ENCODE results near the gene RBM33. TPM values are rescaled to one million over a fixed set of nuclear protein-coding genes. Genes with fewer than 3 reads are reported as not detected.
"Not testable (repeated sequence)": the region's sequence is repeated elsewhere in the genome, so short reads cannot be mapped to it uniquely, and the experiment has no call there.

Gene RBM33
- polyA plus RNA-seq, 4 donors: 20.4 to 47.6 (median 36.8) TPM

DNA sequence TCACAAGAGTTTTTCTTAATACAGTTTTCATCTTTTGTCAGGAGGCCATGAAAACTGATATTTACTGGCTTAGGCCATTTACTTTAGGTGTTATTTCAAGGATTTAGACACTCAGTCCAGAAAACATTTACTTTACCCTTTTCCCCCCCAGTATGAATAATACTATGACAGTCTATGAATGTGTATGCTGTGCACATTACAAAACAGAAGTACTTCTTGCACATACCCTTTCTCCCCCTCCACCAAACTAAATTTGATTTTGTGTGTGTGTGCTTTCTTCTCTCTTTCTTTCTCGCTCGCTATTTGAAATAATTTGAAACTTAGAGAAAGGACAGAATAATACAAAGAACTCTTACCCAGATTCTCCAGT, 41.3 kb downstream of the RBM33 start:
- no peak for DNase-seq (ENCODE audit: low read depth in 4 of 4, low spot score in 2 of 4)

DNA sequence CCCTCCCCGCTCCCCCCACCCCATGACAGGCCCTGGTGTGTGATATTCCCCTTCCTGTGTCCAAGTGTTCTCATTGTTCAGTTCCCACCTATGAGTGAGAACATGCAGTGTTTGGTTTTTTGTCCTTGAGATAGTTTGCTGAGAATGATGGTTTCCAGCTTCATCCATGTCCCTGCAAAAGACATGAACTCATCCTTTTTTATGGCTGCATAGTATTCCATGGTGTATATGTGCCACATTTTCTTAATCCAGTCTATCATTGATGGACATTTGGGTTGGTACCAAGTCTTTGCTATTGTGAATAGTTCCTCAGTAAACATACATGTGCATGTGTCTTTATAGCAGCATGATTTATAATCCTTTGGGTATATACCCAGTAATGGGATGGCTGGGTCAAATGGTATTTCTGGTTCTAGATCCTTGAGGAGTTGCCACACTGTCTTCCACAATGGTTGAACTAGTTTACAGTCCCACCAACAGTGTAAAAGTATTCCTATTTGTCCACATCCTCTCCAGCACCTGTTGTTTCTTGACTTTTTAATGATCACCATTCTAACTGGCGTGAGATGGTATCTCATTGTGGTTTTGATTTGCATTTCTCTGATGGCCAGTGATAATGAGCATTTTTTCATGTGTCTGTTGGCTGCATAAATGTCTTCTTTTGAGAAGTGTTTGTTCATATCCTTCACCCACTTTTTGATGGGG, 42.3 kb downstream of the RBM33 start:
- DNase-seq (ENCODE audit: low read depth in 4 of 4, low spot score in 2 of 4): not testable (repeated sequence)

GRCh38 chr7:155688237-155688636, 43.8 kb downstream of the RBM33 start:
- not testable (repeated sequence) for DNase-seq (ENCODE audit: low read depth in 4 of 4, low spot score in 2 of 4)

DNA sequence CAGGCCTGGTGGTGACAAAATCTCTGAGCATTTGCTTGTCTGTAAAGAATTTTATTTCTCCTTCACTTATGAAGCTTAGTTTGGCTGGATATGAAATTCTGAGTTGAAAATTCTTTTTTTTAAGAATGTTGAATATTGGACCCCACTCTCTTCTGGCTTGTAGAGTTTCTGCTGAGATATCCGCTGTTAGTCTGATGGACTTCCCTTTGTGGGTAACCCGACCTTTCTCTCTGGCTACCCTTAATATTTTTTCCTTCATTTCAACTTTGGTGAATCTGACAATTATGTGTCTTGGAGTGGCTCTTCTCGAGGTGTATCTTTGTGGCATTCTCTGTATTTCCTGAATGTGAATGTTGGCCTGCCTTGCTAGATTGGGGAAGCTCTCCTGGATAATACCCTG, 46.2 kb downstream of the RBM33 start:
- DNase-seq (ENCODE audit: low read depth in 4 of 4, low spot score in 2 of 4): not testable (repeated sequence)

GRCh38 chr7:155692317-155692716, 47.9 kb downstream of the RBM33 start:
- no peak for DNase-seq (ENCODE audit: low read depth in 4 of 4, low spot score in 2 of 4)

GRCh38 chr7:155693826-155694225, 49.4 kb downstream of the RBM33 start:
- no peak for DNase-seq (ENCODE audit: low read depth in 4 of 4, low spot score in 2 of 4)

GRCh38 chr7:155694851-155695250, 50.4 kb downstream of the RBM33 start:
- DNase-seq (ENCODE audit: low read depth in 4 of 4, low spot score in 2 of 4): no peak

DNA sequence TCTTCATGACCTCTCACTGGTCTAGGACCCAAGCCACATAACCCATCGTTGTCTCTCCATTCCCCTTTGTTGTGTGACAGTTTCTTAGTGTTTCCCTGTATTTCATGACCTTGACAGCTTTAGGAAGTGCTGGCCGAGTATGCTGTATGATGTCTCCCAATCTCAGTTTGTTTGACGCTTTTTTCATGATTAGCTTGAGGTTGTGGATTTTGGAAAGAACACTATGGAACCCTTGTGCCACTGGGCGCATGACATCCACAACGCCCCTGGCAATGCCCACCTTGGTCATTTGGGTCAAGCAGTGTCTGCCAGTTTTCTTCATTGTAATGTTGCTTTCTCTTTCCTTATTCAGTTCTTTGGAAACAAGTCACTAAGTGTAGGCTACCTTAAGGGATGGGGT, 52.3 kb downstream of the RBM33 start:
- no peak for DNase-seq (ENCODE audit: low read depth in 4 of 4, low spot score in 2 of 4)

GRCh38 chr7:155698633-155699032, 54.2 kb downstream of the RBM33 start:
- no peak for DNase-seq (ENCODE audit: low read depth in 4 of 4, low spot score in 2 of 4)

DNA sequence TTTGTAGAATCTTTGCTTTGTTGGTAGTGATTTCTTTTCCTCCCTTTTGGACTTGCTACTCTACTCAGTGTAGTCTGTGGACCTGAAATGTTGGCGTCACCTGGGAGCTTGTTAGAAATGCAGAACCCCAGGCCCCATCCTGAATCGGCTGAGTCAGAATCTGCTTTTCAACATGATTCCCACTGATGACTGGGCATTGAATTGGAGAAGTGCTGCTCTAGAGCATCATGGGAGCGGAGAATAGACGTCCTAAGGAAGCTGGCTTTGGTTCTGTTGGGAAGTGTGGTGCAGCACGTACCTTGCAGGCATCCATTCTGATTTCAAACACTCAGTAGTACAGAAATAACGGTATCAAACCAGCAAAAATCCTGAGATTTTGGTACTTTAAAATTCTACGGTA, 54.7 kb downstream of the RBM33 start:
- DNase-seq (ENCODE audit: low read depth in 4 of 4, low spot score in 2 of 4): no peak

DNA sequence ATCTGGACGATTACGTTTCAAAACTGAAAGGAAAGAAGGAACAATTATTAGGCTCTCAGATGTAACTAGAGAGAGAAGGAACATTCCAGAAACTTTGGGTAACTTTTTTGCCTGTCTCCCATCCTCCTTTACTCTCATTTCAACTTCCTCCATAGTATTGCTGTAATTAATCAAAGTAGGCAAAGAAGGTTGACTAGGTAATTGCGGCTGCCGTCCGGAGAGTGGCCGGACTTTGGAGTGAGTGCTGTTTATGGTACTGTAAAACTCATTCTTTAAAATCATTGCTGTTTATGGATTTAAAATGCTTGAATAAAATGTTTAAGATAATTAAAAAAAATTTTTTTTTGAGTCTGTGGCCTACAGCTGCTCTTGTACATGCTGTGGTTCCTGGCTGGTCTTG, 56.4 kb downstream of the RBM33 start:
- no peak for DNase-seq (ENCODE audit: low read depth in 4 of 4, low spot score in 2 of 4)

GRCh38 chr7:155701972-155702544, 57.6 kb downstream of the RBM33 start:
- no peak for DNase-seq (ENCODE audit: low read depth in 4 of 4, low spot score in 2 of 4)

DNA sequence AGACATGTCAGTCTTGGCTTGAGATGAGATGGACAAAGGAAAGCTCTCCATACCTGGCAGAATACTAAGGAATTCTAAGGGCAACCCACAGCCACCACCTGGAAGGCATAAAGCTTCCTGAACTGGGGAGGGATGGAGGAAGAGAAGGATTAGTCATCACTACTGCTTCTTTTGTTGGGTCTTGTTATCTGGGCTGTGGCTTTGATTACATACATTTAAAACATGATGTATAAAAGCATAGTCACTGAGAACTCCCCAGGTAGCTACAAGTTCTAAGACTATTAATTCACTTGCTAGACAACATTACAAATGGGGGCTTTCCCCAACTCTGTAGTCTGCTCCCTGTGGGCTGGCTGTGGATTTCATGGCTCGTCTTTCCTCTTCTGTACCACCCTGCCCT, 58.2 kb downstream of the RBM33 start:
- DNase-seq (ENCODE audit: low read depth in 4 of 4, low spot score in 2 of 4): no peak

DNA sequence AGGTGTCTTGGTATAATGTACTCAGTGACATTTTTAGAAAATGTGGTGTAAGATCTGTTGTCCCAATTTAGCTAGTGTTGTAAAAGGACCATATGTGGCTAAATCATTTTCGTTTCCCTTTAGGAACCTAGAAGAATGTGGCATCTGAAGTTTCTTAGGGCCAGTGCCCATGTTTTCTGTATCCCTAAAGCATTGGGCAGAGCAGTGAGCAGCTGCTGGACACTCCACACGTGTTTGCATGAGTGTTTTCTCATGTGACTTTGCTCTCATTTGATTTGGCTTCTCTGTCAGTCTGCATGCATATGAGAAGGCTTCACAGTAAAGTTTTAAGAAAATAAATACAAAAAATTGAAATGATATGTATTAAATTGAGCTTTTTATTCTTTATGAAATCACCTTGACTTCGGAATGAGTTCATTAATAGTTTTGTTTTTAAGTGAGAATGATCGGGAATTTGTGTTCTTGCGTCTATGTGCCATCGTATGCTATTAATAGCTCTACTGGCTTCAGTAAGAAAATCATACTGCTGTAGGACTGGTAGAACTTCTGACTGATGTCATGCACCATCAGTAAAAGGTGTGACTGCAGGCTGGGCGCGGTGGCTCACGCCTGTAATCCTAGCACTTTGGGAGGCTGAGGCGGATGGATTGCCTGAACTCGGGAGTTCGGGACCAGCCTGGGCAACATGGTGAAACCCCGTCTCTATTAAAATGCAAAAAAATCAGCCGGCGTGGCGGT, 61.3 kb downstream of the RBM33 start:
- no peak for DNase-seq (ENCODE audit: low read depth in 4 of 4, low spot score in 2 of 4)

DNA sequence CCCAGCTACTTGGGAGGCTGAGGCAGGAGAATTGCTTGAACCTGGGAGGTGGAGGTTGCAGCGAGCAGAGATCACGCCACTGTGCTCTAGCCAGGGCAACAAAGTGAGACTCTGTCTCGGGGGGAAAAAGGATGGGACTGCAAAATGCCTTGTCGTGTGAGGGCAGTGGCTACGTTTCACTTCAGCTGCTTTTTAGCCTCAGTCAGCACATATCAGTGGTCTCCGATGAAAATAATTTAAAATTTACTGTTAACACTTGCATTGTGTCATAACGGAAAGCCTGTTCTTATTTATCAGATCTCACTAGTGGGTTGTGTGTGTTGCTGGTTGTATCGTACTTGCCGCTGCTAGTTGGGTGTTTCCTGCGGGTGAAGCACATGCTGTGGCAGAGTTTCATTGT, 61.9 kb downstream of the RBM33 start:
- no peak for DNase-seq (ENCODE audit: low read depth in 4 of 4, low spot score in 2 of 4)

DNA sequence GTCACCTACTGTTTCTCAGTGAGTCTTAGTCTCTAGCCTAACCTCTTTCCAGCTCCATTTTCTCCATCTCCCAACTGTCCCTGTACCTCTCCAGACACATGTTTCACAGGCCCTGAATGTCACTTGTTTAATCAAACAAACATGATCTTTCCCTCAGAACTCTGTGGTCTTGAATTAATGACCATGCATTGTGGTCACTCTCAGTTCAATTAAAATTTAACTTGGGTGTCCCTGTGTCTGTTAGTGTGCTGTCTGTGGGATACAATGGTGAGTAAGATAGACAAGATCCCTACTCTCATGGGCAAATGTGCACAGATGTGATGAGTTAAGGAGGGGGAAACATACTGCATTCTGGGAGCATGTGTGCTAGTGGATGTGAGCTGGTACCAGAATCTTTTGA, 65.0 kb downstream of the RBM33 start:
- DNase-seq (ENCODE audit: low read depth in 4 of 4, low spot score in 2 of 4): no peak

- no peak for DNase-seq (ENCODE audit: low read depth in 4 of 4, low spot score in 2 of 4)
Measured at GRCh38 chr7:155710031-155710430, 65.6 kb downstream of the RBM33 start.

- DNase-seq (ENCODE audit: low read depth in 4 of 4, low spot score in 2 of 4): no peak
Measured at GRCh38 chr7:155710530-155710929, 66.1 kb downstream of the RBM33 start.

DNA sequence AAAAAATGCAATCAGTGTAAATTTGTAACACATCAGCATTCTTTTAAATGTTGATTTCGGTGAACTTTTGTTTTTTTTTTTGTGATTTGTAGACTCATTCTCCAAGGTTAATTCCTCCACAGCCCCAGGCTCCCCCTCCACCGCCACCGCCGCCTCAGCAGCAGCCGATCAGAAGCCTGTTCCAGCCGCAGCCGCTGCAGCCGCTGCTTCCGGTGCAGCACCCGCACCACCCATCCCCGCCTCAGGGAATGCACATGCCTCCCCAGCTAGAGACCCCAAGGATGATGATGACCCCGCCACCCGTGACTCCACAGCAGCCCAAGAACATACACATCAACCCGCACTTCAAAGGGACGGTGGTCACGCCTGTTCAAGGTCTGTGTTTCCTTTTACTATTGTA, 66.6 kb downstream of the RBM33 start:
- DNase-seq (ENCODE audit: low read depth in 4 of 4, low spot score in 2 of 4): no peak

- no peak for DNase-seq (ENCODE audit: low read depth in 4 of 4, low spot score in 2 of 4)
Measured at GRCh38 chr7:155713384-155713783, 68.9 kb downstream of the RBM33 start.

GRCh38 chr7:155714702-155715101, 70.2 kb downstream of the RBM33 start:
- DNase-seq (ENCODE audit: low read depth in 4 of 4, low spot score in 2 of 4): no peak
